22Rv1 (cell line): ENCODE measurements around the gene TUBG2.

Source experiments
- H3K27ac ChIP-seq: fragments of 450-650 bp; 2 replicates; pipeline ENCODE4 v1.5.1; 2017
- ZFX ChIP-seq: fragments of 450-650 bp; IDR thresholded peaks from 2 replicates; pipeline ENCODE4 v1.6.1; 2017; ENCODE audit warnings: antibody characterized with exemption, borderline replicate concordance
- TF ChIP-seq, protein P1 (sequence below): fragments of 450-650 bp; IDR thresholded peaks from 2 replicates; pipeline ENCODE4 v1.5.1; 2017; ENCODE audit warnings: mild to moderate bottlenecking

TUBG2 gene

DNA sequence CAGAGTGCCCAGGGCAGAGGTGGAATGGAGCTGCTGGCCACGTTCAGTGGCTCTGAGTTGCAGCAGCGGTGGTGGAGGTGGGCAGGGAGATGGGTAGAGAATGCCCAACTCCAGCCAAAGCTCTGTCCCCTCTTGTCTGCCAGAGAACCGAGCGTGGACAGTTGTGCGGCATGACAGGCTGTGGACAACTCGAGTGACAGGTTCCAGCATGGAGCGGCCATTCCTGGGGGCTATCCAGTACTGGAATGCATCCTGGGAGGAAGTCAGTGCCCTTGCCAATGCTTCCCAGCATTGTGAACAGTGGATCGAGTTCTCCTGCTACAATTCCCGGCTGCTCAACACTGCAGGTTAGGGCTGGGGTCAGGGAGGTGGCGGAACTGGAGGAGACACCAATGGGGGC lies 31.5 kb downstream of the TUBG2 start:
- TF ChIP-seq, protein P1, sequence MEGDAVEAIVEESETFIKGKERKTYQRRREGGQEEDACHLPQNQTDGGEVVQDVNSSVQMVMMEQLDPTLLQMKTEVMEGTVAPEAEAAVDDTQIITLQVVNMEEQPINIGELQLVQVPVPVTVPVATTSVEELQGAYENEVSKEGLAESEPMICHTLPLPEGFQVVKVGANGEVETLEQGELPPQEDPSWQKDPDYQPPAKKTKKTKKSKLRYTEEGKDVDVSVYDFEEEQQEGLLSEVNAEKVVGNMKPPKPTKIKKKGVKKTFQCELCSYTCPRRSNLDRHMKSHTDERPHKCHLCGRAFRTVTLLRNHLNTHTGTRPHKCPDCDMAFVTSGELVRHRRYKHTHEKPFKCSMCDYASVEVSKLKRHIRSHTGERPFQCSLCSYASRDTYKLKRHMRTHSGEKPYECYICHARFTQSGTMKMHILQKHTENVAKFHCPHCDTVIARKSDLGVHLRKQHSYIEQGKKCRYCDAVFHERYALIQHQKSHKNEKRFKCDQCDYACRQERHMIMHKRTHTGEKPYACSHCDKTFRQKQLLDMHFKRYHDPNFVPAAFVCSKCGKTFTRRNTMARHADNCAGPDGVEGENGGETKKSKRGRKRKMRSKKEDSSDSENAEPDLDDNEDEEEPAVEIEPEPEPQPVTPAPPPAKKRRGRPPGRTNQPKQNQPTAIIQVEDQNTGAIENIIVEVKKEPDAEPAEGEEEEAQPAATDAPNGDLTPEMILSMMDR: no peak
- no peak for TF ChIP-seq ZFX
- H3K27ac ChIP-seq: no peak overlapping the region

DNA sequence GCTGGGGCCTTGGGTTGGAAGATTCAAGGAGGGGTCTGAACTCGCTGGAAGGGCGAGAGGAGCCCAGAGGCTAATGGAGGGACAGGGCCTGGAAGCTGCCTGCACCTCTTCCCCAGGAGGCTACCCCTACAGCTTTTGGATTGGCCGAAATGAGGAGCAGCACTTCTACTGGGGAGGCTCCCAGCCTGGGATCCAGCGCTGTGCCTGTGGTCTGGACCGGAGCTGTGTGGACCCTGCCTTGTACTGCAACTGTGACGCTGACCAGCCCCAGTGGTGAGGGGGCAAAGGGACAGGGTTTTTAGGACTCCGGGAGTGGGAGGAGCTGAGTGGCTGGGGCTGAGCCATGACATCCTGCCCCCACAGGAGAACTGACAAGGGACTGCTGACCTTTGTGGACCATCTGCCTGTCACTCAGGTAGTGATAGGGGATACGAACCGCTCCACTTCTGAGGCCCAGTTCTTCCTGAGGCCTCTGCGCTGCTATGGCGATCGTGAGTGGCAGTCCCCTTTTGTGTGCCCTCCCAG lies 32.0 kb downstream of the TUBG2 start:
- TF ChIP-seq, protein P1: no peak
- no peak for TF ChIP-seq ZFX

DNA sequence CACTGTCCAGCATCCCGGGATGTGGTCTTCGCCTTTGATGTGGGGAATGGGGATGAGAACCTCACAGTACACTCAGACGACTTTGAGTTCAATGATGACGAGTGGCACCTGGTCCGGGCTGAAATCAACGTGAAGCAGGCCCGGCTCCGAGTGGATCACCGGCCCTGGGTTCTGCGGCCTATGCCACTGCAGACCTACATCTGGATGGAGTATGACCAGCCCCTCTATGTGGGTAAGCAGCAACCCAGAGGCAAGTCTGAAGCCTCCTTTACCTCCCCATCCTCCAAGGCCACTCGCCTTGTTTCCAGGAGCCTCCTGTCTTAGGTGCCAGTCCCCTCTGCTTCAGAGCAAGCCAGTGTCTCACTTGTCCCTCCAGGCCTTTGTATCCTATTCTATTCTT lies 33.4 kb downstream of the TUBG2 start:
- no peak overlapping the region for H3K27ac ChIP-seq
- TF ChIP-seq, protein P1: no peak
- TF ChIP-seq ZFX: no peak

More for the DNA sequence above, 32.0 kb downstream of the TUBG2 start:
- no peak overlapping the region for H3K27ac ChIP-seq

DNA sequence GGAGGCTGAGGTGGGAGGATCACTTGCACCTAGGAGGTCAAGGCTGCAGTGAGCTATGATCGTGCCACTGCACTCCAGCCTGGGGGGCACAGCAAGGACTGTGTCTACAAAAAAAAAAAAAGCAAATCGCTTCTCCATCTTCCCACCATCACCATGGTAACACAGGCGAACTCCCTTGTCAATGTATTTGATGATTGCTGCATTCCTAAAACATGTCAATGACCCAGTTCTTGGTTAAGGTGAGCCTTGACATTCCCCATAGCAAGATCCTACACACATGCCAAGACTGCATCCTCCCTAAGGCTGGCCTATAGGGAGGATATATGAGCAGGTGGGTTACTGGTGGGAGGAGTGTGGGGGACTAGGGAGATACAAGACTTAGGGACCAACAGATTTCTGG lies 35.4 kb downstream of the TUBG2 start:
- TF ChIP-seq, protein P1: no peak
- no peak for TF ChIP-seq ZFX
- no peak overlapping the region for H3K27ac ChIP-seq

DNA sequence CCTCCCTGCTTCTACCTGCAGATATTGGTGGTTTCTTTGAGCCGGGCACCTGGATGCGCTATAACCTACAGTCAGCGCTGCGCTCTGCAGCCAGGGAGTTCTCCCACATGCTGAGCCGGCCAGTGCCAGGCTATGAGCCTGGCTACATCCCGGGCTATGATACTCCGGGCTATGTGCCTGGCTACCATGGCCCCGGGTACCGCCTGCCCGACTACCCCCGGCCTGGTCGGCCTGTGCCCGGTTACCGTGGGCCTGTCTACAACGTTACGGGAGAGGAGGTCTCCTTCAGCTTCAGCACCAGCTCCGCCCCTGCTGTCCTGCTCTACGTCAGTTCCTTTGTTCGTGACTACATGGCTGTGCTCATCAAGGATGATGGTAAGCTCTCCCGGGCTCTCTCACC lies 36.4 kb downstream of the TUBG2 start:
- no peak for TF ChIP-seq ZFX
- TF ChIP-seq, protein P1: no peak
- H3K27ac ChIP-seq: no peak overlapping the region

DNA sequence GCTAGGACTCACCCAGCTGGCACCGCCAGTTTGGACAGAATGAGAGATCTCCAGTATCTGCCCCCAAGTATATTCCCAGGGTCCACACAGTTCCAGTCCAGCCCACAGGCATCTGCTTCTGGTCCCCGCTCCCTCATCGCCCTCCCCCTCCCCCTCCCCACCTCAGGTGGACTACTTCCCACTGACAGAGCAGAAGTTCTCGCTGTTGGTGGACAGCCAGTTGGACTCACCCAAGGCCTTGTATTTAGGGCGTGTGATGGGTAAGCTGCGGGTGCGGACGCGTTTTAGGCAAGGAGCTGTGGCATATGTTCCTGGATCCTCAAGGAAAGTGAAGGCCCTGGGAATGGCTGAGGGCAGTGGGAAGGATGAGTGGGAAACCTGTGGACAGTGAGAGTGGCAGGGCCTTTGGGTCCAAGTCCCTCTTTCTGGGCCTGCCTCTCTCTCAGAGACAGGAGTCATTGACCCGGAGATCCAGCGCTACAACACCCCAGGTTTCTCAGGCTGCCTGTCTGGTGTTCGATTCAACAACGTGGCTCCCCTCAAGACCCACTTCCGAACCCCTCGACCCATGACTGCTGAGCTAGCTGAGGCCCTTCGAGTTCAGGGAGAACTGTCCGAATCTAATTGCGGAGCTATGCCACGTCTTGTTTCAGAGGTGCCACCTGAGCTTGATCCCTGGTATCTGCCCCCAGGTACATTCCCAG lies 38.2 kb downstream of the TUBG2 start:
- H3K27ac ChIP-seq: no peak overlapping the region
- TF ChIP-seq, protein P1: no peak
- no peak for TF ChIP-seq ZFX

DNA sequence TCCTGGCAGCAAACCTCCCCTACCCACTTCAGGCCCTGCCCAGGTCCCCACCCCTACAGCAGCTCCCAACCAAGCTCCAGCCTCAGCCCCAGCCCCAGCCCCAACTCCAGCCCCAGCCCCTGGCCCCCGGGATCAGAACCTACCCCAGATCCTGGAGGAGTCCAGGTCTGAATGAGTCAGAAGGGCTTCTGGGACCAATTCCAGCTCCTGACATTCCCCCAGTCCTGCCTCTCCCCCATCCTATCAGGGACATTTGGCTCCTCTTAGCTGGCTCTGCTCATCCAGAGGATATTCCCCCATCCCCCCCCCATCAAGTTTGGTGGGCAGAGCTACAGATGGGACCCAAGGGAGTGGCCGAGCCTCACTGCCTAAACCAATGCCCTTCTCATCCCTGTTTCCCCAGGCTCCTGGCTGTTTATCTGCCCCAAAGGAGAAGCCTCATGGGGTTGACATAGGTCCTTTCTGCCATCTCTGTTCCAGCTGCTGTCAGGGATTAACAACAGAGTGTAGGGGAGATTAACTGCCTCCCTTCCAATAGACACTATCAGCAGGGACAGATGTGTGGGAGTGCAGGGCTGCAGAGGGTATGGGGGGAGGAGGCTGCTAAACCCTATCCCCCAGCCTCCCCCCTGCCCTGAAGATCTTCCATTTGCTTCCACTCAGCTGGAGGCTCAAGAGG lies 39.8 kb downstream of the TUBG2 start:
- TF ChIP-seq, protein P1: no peak
- TF ChIP-seq ZFX: no peak

More for the DNA sequence above, 39.8 kb downstream of the TUBG2 start:
- H3K27ac ChIP-seq: no peak overlapping the region
